PC-9 (cell line): Measurements from ENCODE around the gene MBNL1. TPM values are rescaled to one million over a fixed set of nuclear protein-coding genes. Genes with fewer than 3 reads are reported as not detected.
"Not testable (repeated sequence)": the region's sequence is repeated elsewhere in the genome, so short reads cannot be mapped to it uniquely, and the experiment has no call there.

Source experiments
- BruUV-seq: library from RNA; stranded (reverse); fragments of 400-500 nt; replicated peaks from 2 replicates; lab custom pipeline; 2021; lab: Mats Ljungman, UMichigan
- CTCF ChIA-PET: fragments of 300-600 bp; sonication (Branson Sonifier 250); formaldehyde crosslinking; loops from one replicate; lab custom pipeline; 2022; ENCODE audit warnings: antibody characterized with exemption; lab: Charles Lee
- POLR2A ChIA-PET: fragments of 300-600 bp; sonication (Branson Sonifier 250); formaldehyde crosslinking; loops from one replicate; lab custom pipeline; 2022; ENCODE audit warnings: antibody characterized with exemption; ENCODE audit not compliant: unreplicated experiment; lab: Charles Lee
- DNase-seq, 2 experiments: peaks; one replicate each; pipeline versions ENCODE4 v3.0.0 to v3.0.0-alpha.2; 2015 to 2022; ENCODE audit warnings: mixed read lengths in 1 of 2
- H2AFZ ChIP-seq: fragments of 200-600 bp; sonication (generic); 2 replicates; pipeline ENCODE4 v1.8.1; 2017; ENCODE audit warnings: antibody characterized with exemption
- H3F3A ChIP-seq: fragments of 200-600 bp; sonication (generic); 2 replicates; pipeline ENCODE4 v1.8.1; 2017; ENCODE audit warnings: antibody characterized with exemption, mild to moderate bottlenecking, low read depth; ENCODE audit not compliant: insufficient read depth
- H3K27ac ChIP-seq: fragments of 200-600 bp; sonication (generic); 2 replicates; pipeline ENCODE4 v1.6.1; 2016; ENCODE audit warnings: mixed run types
- H3K27me3 ChIP-seq: fragments of 200-600 bp; sonication (generic); 2 replicates; pipeline ENCODE4 v1.6.1; 2016; ENCODE audit warnings: low read depth, mixed run types; ENCODE audit not compliant: insufficient read depth
- H3K36me3 ChIP-seq: fragments of 200-600 bp; sonication (generic); 2 replicates; pipeline ENCODE4 v1.6.1; 2016; ENCODE audit warnings: low read depth, mixed run types
- H3K4me1 ChIP-seq: fragments of 200-600 bp; sonication (generic); replicated peaks from 2 replicates; pipeline ENCODE4 v1.6.1; 2016; ENCODE audit warnings: mixed run types; ENCODE audit not compliant: insufficient read depth
- H3K4me2 ChIP-seq: fragments of 200-600 bp; sonication (generic); 2 replicates; pipeline ENCODE4 v1.6.1; 2017; ENCODE audit warnings: mixed run types
- H3K4me3 ChIP-seq: fragments of 200-600 bp; sonication (generic); 2 replicates; pipeline ENCODE4 v1.6.1; 2016; ENCODE audit warnings: mixed run types
- H3K79me2 ChIP-seq: fragments of 200-600 bp; sonication (generic); 2 replicates; pipeline ENCODE4 v1.6.1; 2017; ENCODE audit warnings: low read depth, mixed run types
- H3K9me2 ChIP-seq: fragments of 200-600 bp; sonication (generic); 2 replicates; pipeline ENCODE4 v1.8.1; 2017; ENCODE audit warnings: mild to moderate bottlenecking; ENCODE audit not compliant: insufficient read depth
- H3K9me3 ChIP-seq: fragments of 200-600 bp; sonication (generic); 2 replicates; pipeline ENCODE4 v1.8.1; 2016; ENCODE audit warnings: low read depth; ENCODE audit not compliant: insufficient read depth
- H4K20me1 ChIP-seq: fragments of 200-600 bp; sonication (generic); 2 replicates; pipeline ENCODE4 v1.8.1; 2017; ENCODE audit not compliant: insufficient read depth
- EZH2 ChIP-seq: fragments of 200-600 bp; sonication (generic); IDR thresholded peaks from 2 replicates; pipeline ENCODE4 v1.8.0; 2017; ENCODE audit warnings: antibody characterized with exemption, low read depth
- intact Hi-C: fragments of 100-400 bp; cut with micrococcal nuclease; formaldehyde crosslinking; loops from one replicate; pipeline ENCODE4 v1.10.0; 2022; ENCODE audit not compliant: unreplicated experiment
- total RNA-seq: library from RNA; stranded (reverse); gene quantifications from 2 replicates; pipeline ENCODE4 v1.2.3, GENCODE V29; 2021
- TF ChIP-seq, protein P1 (sequence below): fragments of 200-600 bp; sonication (generic); conservative IDR thresholded peaks from 2 replicates; pipeline ENCODE4 v1.6.1; 2017; ENCODE audit warnings: mixed run types, antibody characterized with exemption, mild to moderate bottlenecking, moderate library complexity

The MBNL1 gene
- total RNA-seq, 1 experiment from 2014 or later, result 176 TPM

DNA sequence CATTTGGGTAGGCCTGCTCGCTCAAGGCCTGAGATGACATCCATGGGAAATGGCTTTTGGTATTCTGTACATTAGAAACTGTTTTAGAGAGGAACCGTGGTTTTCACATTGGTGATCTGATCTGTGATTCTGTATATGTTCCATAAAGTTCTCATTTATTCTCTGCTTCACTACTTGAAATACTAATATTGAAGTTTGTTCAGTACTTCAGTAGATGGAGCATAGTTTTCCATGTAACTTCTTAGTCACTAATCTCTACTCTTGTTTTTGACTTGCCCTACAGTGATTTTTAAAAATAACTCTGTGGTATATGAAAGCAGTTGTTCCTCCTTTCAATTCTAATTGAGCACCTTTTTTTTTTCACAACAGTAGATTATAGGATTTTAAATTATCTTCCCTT, 66.5 kb downstream of the MBNL1 start:
- TF ChIP-seq, protein P1, sequence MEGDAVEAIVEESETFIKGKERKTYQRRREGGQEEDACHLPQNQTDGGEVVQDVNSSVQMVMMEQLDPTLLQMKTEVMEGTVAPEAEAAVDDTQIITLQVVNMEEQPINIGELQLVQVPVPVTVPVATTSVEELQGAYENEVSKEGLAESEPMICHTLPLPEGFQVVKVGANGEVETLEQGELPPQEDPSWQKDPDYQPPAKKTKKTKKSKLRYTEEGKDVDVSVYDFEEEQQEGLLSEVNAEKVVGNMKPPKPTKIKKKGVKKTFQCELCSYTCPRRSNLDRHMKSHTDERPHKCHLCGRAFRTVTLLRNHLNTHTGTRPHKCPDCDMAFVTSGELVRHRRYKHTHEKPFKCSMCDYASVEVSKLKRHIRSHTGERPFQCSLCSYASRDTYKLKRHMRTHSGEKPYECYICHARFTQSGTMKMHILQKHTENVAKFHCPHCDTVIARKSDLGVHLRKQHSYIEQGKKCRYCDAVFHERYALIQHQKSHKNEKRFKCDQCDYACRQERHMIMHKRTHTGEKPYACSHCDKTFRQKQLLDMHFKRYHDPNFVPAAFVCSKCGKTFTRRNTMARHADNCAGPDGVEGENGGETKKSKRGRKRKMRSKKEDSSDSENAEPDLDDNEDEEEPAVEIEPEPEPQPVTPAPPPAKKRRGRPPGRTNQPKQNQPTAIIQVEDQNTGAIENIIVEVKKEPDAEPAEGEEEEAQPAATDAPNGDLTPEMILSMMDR, result no peak
- no peak for TF ChIP-seq EZH2
- ChIA-PET POLR2A (no interaction called here), CTCF (no interaction called here)
- H3K9me2 ChIP-seq, result 0 out of 2 replicates have a peak, but pooled peaks cover 6% of the 10 kb centered on the region
- H3K36me3 ChIP-seq, result peaks cover 14% of the 10 kb centered on the region; the same call in 1 of the 2 replicates
- no peak overlapping the region for H2AFZ ChIP-seq
- no peak overlapping the region for H3K4me3 ChIP-seq
- peaks cover 5% of the 10 kb centered on the region for H3K9me3 ChIP-seq
- peaks cover 23% of the 10 kb centered on the region for H3F3A ChIP-seq
- no peak overlapping the region for H3K27ac ChIP-seq
- H3K79me2 ChIP-seq, result peaks cover 82% of the 10 kb centered on the region
- no TSS peak for BruUV-seq
- no peak for DNase-seq
- peaks cover 22% of the 10 kb centered on the region for H3K4me1 ChIP-seq
- no peaks in the 10 kb centered on the region for H3K27me3 ChIP-seq
- no peak overlapping the region for H3K4me2 ChIP-seq
- intact Hi-C loops, result loop anchor here (10.0 kb wide), 1 partner anchor 110 kb away; no protein-coding TSS in a partner anchor
- no peaks in the 10 kb centered on the region for H4K20me1 ChIP-seq

DNA sequence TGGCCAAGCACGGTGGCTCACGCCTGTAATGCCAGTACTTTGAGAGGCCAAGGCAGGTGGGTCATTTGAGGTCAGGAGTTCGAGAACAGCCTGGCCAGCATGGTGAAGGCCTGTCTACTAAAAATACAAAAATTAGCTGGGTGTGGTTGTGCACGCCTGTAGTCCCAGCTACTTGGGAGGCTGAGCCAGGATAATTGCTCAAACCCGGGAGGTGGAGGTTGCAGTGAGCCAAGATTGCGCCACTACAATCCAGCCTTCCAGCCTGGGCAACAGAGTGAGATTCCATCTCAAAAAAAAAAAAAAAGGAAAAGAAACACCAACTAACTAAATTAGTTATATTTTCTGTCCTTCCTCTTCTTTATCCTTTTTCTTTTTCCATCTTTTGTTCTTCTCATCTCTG, 68.6 kb downstream of the MBNL1 start:
- H3K4me1 ChIP-seq, H3K9me3 ChIP-seq, POLR2A ChIA-PET, H3K4me3 ChIP-seq, H3K27me3 ChIP-seq, BruUV-seq, H3K9me2 ChIP-seq, H2AFZ ChIP-seq, CTCF ChIA-PET, H3K27ac ChIP-seq, H3K4me2 ChIP-seq, DNase-seq, H4K20me1 ChIP-seq, H3F3A ChIP-seq: not testable (repeated sequence)
- Histone ChIP-seq H3K36me3 (peaks cover 11% of the 10 kb centered on the region; the same call in 1 of the 2 replicates), H3K79me2 (peaks cover 70% of the 10 kb centered on the region)
- intact Hi-C loops, result loop anchor here (10.0 kb wide), 1 partner anchor 107 kb away; no protein-coding TSS in a partner anchor

DNA sequence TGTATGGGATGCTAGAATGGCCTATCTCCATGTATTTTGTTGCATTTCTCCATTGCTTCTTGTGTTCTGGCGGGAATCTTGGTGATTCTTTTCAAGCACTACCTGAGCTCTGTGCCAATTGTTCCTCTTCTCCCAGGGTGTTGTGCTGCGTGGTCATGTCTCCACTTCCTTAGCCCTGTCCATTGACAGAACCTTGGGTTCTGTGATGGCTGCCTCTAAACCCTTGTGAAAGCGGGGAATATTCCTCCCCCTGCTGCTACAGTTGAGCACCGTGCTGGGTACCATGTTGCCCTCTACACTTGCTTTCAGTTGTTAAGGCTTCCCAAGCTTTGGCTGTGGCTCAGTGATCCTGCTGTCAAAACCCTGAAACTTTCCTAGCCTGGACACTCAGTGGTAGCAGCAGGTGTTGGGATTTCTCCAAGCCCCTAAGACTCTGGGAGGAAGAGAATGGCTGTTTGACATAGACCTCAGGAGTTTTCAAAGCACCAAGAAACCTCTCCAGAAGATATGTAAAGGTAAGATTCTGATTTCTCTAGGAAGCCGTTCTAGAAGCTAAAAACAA, 69.5 kb downstream of the MBNL1 start:
- Histone ChIP-seq H3K27me3 (no peaks in the 10 kb centered on the region), H3K79me2 (peaks cover 61% of the 10 kb centered on the region), H3K9me3 (no peaks in the 10 kb centered on the region; the same call in 1 of the 2 replicates), H3K4me1 (no peaks in the 10 kb centered on the region), H4K20me1 (no peaks in the 10 kb centered on the region), H2AFZ (no peak overlapping the region), H3K9me2 (0 out of 2 replicates have a peak, but pooled peaks cover 6% of the 10 kb centered on the region), H3F3A (no peaks in the 10 kb centered on the region; the same call in 1 of the 2 replicates), H3K36me3 (peaks cover 11% of the 10 kb centered on the region; the same call in 1 of the 2 replicates), H3K27ac (no peak overlapping the region), H3K4me2 (no peak overlapping the region), H3K4me3 (no peak overlapping the region)
- ChIA-PET CTCF (no interaction called here), POLR2A (no interaction called here)
- BruUV-seq, result no TSS peak
- TF ChIP-seq, protein P1, result no peak
- TF ChIP-seq EZH2, result no peak
- intact Hi-C loops, result loop anchor here (10.0 kb wide), 1 partner anchor 107 kb away; no protein-coding TSS in a partner anchor
- DNase-seq, result no peak
